ENCODE data around the gene BARD1. TPM values are rescaled to one million over a fixed set of nuclear protein-coding genes. Genes with fewer than 3 reads are reported as not detected.
"Not testable (repeated sequence)": the region's sequence is repeated elsewhere in the genome, so short reads cannot be mapped to it uniquely, and the experiment has no call there.

Gene BARD1
- total RNA-seq (ENCODE audit: insufficient read depth, low replicate concordance) = 63.3 TPM

DNA sequence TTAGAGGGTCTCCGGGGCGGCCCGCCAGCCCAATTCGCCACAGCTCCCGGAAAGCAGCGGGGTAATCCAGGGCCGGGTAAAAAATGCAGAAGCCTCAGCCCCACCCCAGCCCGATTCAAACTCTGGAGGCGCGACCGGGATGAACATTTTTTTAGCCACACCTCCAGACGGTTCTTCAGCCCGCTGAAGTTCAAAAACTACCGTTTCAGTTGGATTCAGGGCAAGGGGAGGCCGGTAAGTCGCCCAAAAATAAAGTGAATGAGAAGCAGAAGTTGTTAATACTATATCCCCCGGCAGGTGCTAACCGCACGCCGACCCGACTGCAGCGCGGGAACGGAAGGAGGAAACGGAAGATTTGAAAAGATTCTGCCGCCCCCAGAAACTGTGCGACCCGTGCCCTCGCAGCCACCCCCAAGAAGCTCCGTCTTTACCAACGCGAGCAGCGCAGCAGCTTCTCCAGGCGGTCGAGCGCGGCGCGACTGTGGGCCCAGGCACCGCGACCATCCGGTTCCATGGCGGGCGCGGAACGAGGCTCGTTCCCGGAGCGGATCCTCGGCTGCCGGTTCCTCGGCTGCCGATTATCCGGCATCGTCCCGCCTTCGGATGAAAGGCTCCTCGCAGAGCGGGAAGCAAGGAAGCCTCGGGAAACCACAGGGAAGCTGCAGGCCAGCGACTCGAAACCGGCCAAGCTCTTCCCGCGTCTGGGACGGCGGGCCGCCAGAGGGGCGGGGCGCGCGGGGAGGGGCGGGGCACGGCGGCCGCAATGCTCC is at the start of gene BARD1:
Gene BARD1, minus strand, starts transcription at position 703 of the 770 bp plus-strand sequence. Its CDS starts 114 bp downstream, at position 589.
- peak; percentile 80 for DNase-seq (ENCODE audit: low spot score)

DNA sequence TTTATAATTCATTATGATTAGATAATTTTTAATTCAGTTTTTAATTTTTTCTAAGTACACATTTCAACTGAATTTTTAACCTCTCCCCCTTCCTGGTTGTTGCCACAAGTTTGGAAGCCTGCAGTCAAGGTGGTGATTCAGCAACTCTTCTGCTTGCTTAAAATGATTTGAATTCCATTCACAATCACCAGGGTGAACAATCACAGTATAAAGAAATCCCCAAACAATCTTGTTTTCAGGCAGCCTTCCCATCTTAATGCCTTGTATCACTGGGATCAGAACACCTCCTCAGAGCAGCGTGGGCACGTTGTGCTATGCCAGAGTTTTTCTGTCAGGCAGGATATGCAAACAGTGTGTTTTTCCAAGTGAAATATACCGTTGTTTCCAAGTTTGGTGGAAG is 46.7 kb upstream of the BARD1 start:
- DNase-seq (ENCODE audit: low spot score) = no peak

DNA sequence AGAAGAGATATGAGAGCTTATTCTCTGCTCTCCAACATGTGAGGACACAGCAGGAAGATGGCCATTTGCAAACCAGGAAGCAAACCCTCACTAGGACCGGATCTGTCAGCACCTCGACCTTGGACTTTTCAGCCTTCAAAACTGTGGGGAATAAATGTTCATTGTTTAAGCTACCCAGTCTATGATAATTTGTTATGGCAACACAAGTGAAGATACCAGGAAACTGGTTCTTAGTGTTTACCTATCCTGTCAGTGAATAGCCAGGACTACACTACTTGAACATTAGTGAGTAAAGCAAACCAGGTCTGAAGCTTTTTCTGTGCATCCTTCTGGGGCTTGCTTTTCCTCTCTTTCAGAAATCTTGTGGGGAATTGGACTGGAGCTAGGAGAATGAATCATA is 44.4 kb upstream of the BARD1 start:
- DNase-seq (ENCODE audit: low spot score) = no peak

DNA sequence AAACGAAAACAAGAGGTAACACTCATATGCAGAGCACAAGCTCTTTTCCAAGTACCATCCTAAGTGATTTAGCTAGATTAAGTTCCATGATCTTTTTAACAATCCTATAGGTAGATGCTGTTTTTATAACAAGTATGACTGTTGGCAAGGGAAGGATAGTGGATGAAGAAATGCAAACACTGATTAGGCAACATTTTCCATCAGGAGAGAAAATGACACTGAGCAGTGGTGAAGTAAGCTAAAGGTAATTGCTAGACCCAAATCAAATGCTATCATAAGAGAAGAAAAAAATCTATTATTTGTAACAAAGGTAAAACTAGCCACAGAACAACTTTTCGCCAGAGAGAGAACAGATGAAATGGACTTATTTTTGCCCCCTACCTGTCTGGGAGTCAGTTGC is 34.3 kb upstream of the BARD1 start:
- no peak for DNase-seq (ENCODE audit: low spot score)

DNA sequence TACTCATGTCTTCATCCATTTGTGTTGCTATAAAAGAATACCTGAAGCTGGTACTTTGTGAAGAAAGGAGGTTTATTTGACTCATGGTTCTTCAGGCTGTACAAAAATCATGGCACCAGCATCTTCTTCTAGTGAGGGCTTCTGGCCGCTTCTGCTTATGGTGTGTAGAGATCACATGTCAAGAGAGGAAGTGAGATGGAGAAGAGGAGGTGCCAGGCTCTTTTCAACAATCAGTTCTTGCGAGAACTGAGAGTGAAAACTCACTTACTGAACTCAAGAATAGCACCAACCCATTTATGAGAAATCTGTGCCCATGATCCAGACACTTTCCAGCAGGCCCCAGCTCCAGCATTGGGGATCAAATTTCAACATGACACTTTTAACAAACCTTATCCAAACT is 30.0 kb upstream of the BARD1 start:
- DNase-seq (ENCODE audit: low spot score) = no peak

- no peak for DNase-seq (ENCODE audit: low spot score)
Measured at GRCh38 chr2:214837466-214837865, 28.0 kb upstream of the BARD1 start.

- DNase-seq (ENCODE audit: low spot score) = no peak
Measured at GRCh38 chr2:214836568-214836967, 27.1 kb upstream of the BARD1 start.

- DNase-seq (ENCODE audit: low spot score) = no peak
Measured at GRCh38 chr2:214830794-214831346, 21.4 kb upstream of the BARD1 start.

GRCh38 chr2:214816008-214816533 is 6.6 kb upstream of the BARD1 start:
- DNase-seq (ENCODE audit: low spot score) = no peak

DNA sequence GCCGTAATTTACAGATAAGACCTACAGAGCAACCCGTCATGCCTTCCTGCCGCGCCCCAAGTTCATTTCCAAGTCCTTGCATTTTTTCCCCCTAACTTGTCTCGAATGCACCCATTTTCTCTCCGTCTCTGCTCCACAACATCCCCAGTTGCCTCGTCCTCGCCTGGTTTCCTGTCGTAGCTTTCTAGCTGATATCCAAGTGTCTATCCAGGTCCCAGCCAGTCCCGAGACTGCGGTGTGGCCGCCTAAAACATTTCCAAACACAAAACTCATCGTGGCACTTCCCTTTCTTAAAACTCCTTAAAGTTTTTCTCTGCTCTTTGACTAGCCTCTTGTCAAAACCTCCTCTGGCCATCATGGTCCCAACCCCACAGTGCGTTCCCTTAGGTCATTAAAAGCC is 1.2 kb upstream of the BARD1 start:
- peak; percentile 27 for DNase-seq (ENCODE audit: low spot score)

DNA sequence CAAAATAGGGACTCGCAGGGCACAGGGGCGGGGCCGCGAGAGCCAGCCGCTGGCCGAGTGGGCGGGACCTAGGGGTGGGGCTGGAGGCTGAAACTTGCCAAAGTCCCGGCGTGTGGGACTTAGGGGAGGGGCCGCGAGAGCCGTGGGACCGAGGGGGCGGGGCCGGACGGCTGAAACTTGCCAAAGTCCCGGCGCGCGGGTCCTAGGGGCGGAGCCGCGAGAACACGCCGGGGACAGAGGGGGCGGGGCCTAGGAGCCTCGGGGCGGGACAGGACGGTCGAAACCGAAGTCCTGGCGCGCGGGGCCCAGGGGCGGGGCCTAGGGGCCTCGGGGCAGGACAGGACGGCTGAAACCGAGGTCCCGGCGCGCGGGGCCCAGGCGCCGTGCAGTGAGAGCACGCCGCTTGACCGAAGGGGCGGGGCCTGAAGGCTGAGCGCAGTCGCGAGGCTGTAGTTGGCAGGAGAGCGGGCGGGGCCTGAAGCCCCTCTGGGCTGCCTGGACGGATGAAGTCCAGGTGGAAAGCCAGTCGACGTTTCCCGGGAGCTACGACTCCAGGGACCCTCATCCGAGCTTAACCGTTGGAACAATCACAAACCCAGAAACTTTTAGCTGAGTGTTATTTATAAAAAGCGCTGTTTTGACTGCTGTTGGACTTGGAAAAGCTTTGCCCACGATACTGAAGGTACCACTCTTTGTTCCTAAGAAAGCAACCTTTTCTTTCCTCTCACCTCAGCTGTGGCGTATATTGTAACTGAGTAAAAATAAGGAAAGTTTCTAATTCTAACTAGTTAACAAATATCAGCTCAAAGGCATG is 475 bp upstream of the BARD1 start:
- peak; percentile 99 for DNase-seq (ENCODE audit: low spot score)

DNA sequence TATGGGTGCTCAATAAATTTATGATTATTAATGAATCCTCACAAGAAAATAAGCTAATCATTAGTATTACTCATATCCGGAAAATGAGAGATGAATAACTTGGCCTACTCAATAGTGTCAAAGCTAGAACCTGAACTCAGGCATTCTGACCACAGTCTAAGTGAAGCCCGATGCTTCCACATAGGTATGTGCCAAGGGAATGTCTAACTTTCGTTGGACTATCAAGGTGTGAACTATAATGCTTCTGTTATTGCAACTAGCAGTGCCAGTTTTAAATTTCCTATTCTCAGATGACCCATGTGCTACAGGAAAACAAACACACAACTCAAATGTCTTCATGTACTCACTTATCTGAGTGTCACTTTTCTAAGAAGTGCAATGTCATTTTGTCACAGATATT is 1.8 kb downstream of the BARD1 start:
- peak; percentile 12 for DNase-seq (ENCODE audit: low spot score)

- no peak for DNase-seq (ENCODE audit: low spot score)
Measured at GRCh38 chr2:214801768-214802397, 7.6 kb downstream of the BARD1 start.

DNA sequence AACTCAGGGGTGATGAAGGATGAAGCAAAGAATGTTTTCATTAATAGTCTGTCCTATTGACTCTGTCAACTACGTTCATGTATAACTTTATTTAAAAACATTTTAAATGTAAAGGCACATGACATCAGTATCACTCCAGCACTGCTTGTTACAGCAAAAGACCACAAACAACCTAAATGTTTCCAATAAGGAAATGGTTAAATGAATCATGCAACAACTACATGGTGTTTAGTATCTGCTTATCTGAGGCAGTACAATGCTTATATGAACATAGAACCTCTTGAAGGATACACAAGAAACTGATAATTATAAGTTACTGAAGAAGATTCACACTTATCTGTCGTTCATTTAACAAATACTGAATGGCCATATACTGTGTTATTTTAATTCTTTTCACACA is 8.4 kb downstream of the BARD1 start:
- DNase-seq (ENCODE audit: low spot score) = no peak

DNA sequence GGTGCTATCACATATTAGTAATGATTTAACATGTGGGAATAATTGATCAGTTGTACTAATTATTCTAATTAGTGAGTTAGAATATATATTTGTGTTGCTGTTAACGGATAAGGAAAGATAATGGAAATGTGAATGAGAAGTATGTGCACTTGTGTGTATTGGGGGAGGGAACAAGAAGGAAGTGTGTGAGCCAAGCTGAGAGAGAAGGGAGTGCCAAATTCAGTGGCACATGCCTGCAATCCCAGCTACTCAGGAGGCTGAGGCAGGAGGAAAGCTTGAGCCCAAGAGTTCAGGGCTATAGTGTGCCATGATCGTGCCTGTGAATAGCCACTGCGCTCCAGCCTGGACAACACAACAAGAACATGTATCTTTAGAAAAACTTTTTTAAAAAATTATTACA is 9.3 kb downstream of the BARD1 start:
- DNase-seq (ENCODE audit: low spot score) = no peak

- DNase-seq (ENCODE audit: low spot score) = no peak
Measured at GRCh38 chr2:214796911-214797310, 12.6 kb downstream of the BARD1 start.

DNA sequence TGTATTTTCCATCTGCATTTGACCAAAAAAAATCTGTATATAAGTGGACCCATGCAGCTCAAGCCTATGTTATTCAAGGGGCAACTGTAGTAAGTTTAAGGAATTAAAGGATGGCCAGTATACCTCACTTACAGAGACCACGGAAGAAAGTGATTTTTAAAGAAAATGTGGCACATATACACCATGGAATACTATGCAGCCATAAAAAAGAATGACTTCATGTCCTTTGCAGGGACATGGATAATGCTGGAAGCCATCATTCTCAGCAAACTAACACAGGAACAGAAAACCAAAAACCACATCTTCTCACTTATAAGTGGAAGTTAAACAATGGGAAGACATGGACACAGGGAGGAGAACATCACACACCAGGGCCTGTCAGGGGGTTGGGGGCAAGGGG is 26.3 kb downstream of the BARD1 start:
- DNase-seq (ENCODE audit: low spot score) = not testable (repeated sequence)

GRCh38 chr2:214782671-214783070 is 26.8 kb downstream of the BARD1 start:
- DNase-seq (ENCODE audit: low spot score) = no peak

GRCh38 chr2:214781226-214781625 is 28.3 kb downstream of the BARD1 start:
- no peak for DNase-seq (ENCODE audit: low spot score)

GRCh38 chr2:214775971-214776370 is 33.5 kb downstream of the BARD1 start:
- DNase-seq (ENCODE audit: low spot score) = no peak

GRCh38 chr2:214774108-214774507 is 35.4 kb downstream of the BARD1 start:
- no peak for DNase-seq (ENCODE audit: low spot score)
